Smooth muscle cell (in vitro differentiated cells): ENCODE results near the gene PANK2. TPM values are rescaled to one million over a fixed set of nuclear protein-coding genes. Genes with fewer than 3 reads are reported as not detected.

Experiments used
- DNase-seq: peaks from one replicate; lab custom pipeline; 2025; ENCODE audit not compliant: unreplicated experiment; lab: John Stamatoyannopoulos, UW
- H2AFZ ChIP-seq: fragments of 200-600 bp; sonication (generic); 2 replicates; pipeline ENCODE4 v1.6.0; 2016; ENCODE audit warnings: antibody characterized with exemption, low read depth, mild to moderate bottlenecking
- H3F3A ChIP-seq: fragments of 200-600 bp; sonication (generic); 2 replicates; pipeline ENCODE4 v1.6.0; 2017; ENCODE audit warnings: antibody characterized with exemption, low read depth
- H3K27ac ChIP-seq: fragments of 200-600 bp; sonication (generic); 2 replicates; pipeline ENCODE4 v1.5.1; 2016; ENCODE audit warnings: low read depth, mild to moderate bottlenecking
- H3K27me3 ChIP-seq: fragments of 200-600 bp; sonication (generic); 2 replicates; pipeline ENCODE4 v1.6.1; 2016; ENCODE audit warnings: low read depth, mild to moderate bottlenecking
- H3K36me3 ChIP-seq: fragments of 200-600 bp; sonication (generic); 2 replicates; pipeline ENCODE4 v1.5.1; 2016; ENCODE audit warnings: low read depth
- H3K4me1 ChIP-seq: fragments of 200-600 bp; sonication (generic); 2 replicates; pipeline ENCODE4 v1.5.1; 2016; ENCODE audit warnings: low read depth
- H3K4me2 ChIP-seq: fragments of 200-600 bp; sonication (generic); 2 replicates; pipeline ENCODE4 v1.6.0; 2016; ENCODE audit warnings: mild to moderate bottlenecking
- H3K4me3 ChIP-seq: fragments of 200-600 bp; sonication (generic); 2 replicates; pipeline ENCODE4 v1.5.1; 2016; ENCODE audit warnings: mild to moderate bottlenecking
- H3K79me2 ChIP-seq: fragments of 200-600 bp; sonication (generic); 2 replicates; pipeline ENCODE4 v1.6.0; 2016; ENCODE audit warnings: low read depth, mild to moderate bottlenecking
- H3K9ac ChIP-seq: fragments of 200-600 bp; sonication (generic); 2 replicates; pipeline ENCODE4 v1.6.0; 2016; ENCODE audit warnings: low read depth
- H3K9me3 ChIP-seq: fragments of 200-600 bp; sonication (generic); replicated peaks from 2 replicates; pipeline ENCODE4 v1.5.1; 2016; ENCODE audit warnings: low read depth
- H4K20me1 ChIP-seq: fragments of 200-600 bp; sonication (generic); 2 replicates; pipeline ENCODE4 v1.6.0; 2016; ENCODE audit warnings: low read depth
- WGBS: methylation state at CpG from one replicate; pipeline ENCODE4 v1.1.7; 2016; ENCODE audit warnings: low lambda C conversion rate; 5-methylcytosine and 5-hydroxymethylcytosine counted together
- polyA plus RNA-seq: library from polyadenylated mRNA; unstranded; fragments of >200 nt; fragmentation: Nextera tagmentation; extraction: Ambion mirVana; gene quantifications from 2 replicates; pipeline ENCODE4 v1.2.1, GENCODE V29; 2016
- total RNA-seq: library from RNA; depleted of rRNA; stranded (reverse); fragments of >200 nt; gene quantifications from 2 replicates; pipeline ENCODE4 v1.2.3, GENCODE V29; 2014
- TF ChIP-seq, protein P1 (sequence below): fragments of 200-600 bp; sonication (generic); IDR thresholded peaks from 2 replicates; pipeline ENCODE4 v1.5.1; 2017; ENCODE audit warnings: borderline replicate concordance, mild to moderate bottlenecking, antibody characterized with exemption; ENCODE audit not compliant: insufficient read depth, poor library complexity, severe bottlenecking

PANK2 gene
- total and polyA plus RNA-seq, 2 experiments from 2014 or later: 24.7 to 40.8 TPM

DNA sequence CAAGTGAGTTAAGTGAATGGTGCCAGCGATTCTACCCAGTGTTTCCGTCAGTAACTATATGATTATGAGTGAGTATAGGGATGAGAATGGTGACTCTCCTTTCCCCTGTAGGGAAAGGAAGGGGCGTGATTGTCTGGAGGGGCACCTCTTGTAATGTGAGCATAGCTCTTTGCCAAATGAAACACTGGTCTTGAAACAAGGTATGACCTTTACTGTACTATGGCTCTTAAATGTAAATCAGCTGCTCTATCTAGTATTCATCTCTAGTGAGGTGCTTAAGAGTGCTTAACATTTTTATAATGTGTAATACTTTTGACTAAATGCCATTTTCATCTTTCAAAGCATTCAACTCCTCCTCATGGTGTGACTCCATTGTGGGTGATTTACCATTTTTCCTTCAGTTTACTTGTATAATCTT is 11.0 kb downstream of the PANK2 start:
- TF ChIP-seq, protein P1, sequence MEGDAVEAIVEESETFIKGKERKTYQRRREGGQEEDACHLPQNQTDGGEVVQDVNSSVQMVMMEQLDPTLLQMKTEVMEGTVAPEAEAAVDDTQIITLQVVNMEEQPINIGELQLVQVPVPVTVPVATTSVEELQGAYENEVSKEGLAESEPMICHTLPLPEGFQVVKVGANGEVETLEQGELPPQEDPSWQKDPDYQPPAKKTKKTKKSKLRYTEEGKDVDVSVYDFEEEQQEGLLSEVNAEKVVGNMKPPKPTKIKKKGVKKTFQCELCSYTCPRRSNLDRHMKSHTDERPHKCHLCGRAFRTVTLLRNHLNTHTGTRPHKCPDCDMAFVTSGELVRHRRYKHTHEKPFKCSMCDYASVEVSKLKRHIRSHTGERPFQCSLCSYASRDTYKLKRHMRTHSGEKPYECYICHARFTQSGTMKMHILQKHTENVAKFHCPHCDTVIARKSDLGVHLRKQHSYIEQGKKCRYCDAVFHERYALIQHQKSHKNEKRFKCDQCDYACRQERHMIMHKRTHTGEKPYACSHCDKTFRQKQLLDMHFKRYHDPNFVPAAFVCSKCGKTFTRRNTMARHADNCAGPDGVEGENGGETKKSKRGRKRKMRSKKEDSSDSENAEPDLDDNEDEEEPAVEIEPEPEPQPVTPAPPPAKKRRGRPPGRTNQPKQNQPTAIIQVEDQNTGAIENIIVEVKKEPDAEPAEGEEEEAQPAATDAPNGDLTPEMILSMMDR: no peak
- peaks cover 100% of the 10 kb centered on the region for H3K79me2 ChIP-seq
- H3K4me1 ChIP-seq: peaks cover 4% of the 10 kb centered on the region
- 89% methylated on average over 3 of the region's 3 CpGs for WGBS
- no peaks in the 10 kb centered on the region for H3K27me3 ChIP-seq
- no peak overlapping the region for H2AFZ ChIP-seq
- no peak overlapping the region for H3K4me2 ChIP-seq
- H3K4me3 ChIP-seq: no peak overlapping the region
- no peak overlapping the region for H3K9ac ChIP-seq
- no peaks in the 10 kb centered on the region for H3K9me3 ChIP-seq
- H3K36me3 ChIP-seq: no peaks in the 10 kb centered on the region
- DNase-seq: no peak
- H3K27ac ChIP-seq: peak overlapping the region; percentile 7
- H3F3A ChIP-seq: no peaks in the 10 kb centered on the region
- H4K20me1 ChIP-seq: peaks cover 100% of the 10 kb centered on the region

DNA sequence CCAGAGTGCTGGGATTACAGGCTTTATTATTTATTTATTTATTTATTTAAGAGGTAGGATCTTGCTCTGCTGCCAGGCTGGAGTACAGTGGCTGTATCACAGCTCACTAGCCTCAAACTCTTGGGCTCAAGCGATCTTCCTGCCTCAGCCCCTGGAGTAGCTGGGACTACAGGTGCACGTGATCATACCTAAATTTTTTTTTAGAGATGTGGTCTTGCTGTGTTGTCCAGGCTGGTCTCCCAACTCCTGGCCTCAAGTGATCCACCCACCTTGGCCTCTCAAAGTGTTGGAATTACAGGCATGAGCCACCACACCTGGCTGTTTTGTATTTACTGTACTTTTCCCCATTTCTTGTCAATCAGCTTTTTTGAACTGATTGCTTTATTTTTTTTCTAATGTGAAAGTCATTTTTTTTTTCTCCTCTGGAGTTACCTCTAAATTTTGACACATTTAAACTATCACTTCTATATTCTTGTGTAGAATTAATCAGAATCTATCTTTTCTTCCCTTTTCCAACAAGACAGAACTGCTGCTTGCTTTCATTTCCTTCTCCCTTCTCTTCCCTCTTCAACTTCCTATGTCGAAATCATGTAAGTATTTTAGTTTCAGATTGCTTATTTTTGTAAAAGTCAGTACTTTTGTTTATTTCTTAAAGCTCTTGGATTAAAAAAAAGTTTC is 12.0 kb downstream of the PANK2 start:
- WGBS: 88% methylated on average over 3 of the region's 3 CpGs
- Histone ChIP-seq H3K9me3 (no peaks in the 10 kb centered on the region), H3F3A (no peaks in the 10 kb centered on the region), H3K27me3 (no peaks in the 10 kb centered on the region), H3K4me3 (peak overlapping the region; percentile 7), H3K9ac (no peak overlapping the region), H3K4me1 (peaks cover 4% of the 10 kb centered on the region), H2AFZ (no peak overlapping the region), H3K4me2 (peak overlapping the region; percentile 43), H4K20me1 (peaks cover 100% of the 10 kb centered on the region), H3K27ac (peak overlapping the region; percentile 28), H3K79me2 (peaks cover 100% of the 10 kb centered on the region), H3K36me3 (no peaks in the 10 kb centered on the region)
- TF ChIP-seq, protein P1: no peak
- DNase-seq: no peak

DNA sequence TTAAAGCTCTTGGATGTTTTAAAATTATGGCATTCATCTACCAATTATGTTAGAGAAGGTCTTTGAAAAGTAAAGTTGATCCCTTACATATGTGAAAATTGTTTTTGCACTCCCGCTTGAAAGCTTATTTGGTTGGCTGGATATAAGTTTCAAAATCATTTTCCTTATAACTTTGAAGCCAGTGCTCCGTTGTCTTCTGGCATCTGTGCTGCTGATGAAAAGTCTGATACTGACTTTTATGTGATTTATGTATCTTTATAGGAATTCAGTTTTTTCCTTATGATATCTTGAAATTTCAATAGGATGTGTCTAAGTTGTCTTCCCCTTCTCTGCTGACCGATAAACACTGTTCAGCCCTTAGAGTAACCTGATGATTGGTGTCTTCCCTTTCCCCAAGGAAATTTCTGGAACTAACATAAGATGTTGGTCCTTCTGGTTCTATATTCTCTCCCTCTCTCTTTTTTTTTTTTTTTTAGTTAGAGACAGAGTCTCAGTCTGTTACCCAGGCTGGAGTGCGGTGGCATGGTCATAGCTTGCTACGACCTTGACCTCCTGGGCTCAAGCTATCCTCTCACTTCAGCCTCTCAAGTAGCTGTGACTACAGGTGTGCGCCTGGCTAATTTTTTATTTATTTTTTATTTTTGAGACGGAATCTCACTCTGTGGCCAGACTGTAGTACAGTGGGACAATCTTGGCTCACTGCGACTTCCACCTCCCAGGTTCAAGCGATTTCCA is 12.7 kb downstream of the PANK2 start:
- Histone ChIP-seq H2AFZ (no peak overlapping the region), H3K27me3 (no peaks in the 10 kb centered on the region), H3F3A (no peaks in the 10 kb centered on the region), H3K4me2 (peak overlapping the region; percentile 43), H3K79me2 (peaks cover 100% of the 10 kb centered on the region), H3K9ac (no peak overlapping the region), H3K4me1 (peaks cover 4% of the 10 kb centered on the region), H4K20me1 (peaks cover 100% of the 10 kb centered on the region), H3K36me3 (no peaks in the 10 kb centered on the region), H3K9me3 (no peaks in the 10 kb centered on the region), H3K27ac (peak overlapping the region; percentile 28), H3K4me3 (peak overlapping the region; percentile 7)
- TF ChIP-seq, protein P1: no peak
- 92% methylated on average over 9 of the region's 9 CpGs for WGBS
- DNase-seq: no peak
